ENCODE data around the gene ALX4.

Gene ALX4

DNA sequence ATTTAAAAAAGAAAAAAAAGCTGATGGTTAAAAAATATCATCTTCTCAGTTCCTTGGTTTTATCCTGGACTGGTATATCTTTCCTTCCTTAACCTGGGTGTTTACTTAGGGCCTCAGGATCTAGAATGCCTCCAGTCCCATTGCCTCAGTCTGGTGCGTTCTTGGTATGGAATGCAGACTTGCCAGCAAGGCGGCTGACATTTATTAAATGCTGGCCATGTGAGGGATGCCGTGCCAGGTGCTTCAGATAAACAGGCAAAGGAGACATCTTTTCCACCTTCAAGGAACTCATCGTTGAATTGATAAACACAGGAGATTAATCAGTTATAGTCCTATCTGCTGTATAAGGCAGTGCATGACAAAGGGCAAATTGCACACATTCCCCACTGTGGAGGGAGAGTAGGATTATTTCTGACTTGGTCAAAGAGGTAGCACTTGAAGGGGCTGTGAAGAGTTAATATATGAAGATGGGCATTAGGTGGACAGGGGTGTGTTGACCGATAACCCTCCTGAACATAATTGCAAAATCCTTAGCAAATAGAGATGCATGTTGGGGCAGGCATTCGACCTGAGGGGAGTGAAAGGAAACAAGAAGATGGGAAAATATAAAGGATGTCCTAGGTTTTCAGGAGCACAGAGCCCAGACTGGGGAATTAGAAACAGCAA is 54.4 kb downstream of the ALX4 start:
- Histone ChIP-seq H2BK12ac (ENCODE audit: low read length) (no peak overlapping the region), H3K36me3 (ENCODE audit: control insufficient read depth in 1 of 2, insufficient read depth in 2 of 2, low read length in 2 of 2) (no peaks in the 10 kb centered on the region), H3K4me3 (ENCODE audit: low read depth, low read length) (no peak overlapping the region), H2BK120ac (ENCODE audit: insufficient read depth, low read length, poor library complexity) (no peak overlapping the region), H3K79me1 (ENCODE audit: low read length) (no peaks in the 10 kb centered on the region), H3K4me1 (ENCODE audit: control insufficient read depth in 1 of 2, insufficient read depth in 2 of 2, low read length in 2 of 2) (no peaks in the 10 kb centered on the region), H4K91ac (ENCODE audit: low read depth, low read length) (no peak overlapping the region), H3K27me3 (ENCODE audit: insufficient read depth, low read length) (no peaks in the 10 kb centered on the region), H3K18ac (ENCODE audit: low read length) (no peak overlapping the region), H3K4ac (ENCODE audit: low read depth, low read length) (no peak overlapping the region), H3K27ac (ENCODE audit: low read depth, low read length) (no peak overlapping the region), H3K14ac (ENCODE audit: low read length) (no peak overlapping the region), H3K79me2 (ENCODE audit: control insufficient read depth, insufficient read depth, low read length, poor library complexity) (no peaks in the 10 kb centered on the region), H2BK5ac (ENCODE audit: low read depth, low read length, poor library complexity) (no peak overlapping the region), H4K12ac (ENCODE audit: low read depth, low read length) (no peak overlapping the region), H4K8ac (ENCODE audit: low read depth, low read length) (no peak overlapping the region), H3K23ac (ENCODE audit: low read length) (no peak overlapping the region), H3K4me2 (ENCODE audit: low read length) (no peak overlapping the region), H2AFZ (ENCODE audit: insufficient read depth, low read length, poor library complexity) (no peak overlapping the region), H3K9me3 (ENCODE audit: insufficient read depth, low read depth, low read length) (no peaks in the 10 kb centered on the region), H3K9ac (ENCODE audit: low read length) (no peak overlapping the region), H2AK5ac (ENCODE audit: low read length) (no peak overlapping the region)
- DNase-seq: peak; percentile 58 to 78
- WGBS (ENCODE audit: extremely low coverage, insufficient coverage, insufficient read length): no CpG with 5 or more reads among the region's 6 CpGs

DNA sequence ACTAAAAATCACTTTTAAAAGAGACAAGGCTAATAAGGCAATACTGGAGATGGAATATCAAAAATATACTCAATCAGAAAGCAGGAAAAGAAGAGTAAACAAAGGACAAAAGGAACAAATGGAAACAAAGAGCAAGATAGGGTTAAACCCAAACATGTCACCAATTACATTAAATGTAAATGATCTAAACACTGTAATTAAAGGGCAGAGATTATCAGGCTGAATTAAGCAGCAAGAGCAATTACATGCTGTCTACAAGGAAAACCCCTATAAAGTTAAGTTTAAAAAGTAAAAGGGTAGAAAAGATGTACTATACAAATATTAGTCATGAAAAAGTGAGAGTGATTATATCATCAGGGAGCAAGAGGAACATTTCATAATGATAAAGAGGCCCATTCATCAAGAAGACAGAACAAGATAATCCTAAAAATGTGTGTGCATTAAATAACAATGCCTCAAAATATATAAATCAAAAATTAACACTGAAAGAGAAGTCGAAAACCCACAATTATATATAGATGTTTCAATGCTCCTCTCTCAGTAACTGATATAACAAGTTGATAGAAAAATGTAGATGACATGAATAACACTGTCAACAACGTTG is 56.8 kb downstream of the ALX4 start:
- Histone ChIP-seq H3K9me3 (ENCODE audit: insufficient read depth, low read depth, low read length) (no peaks in the 10 kb centered on the region), H3K14ac (ENCODE audit: low read length) (no peak overlapping the region), H3K27ac (ENCODE audit: low read depth, low read length) (no peak overlapping the region), H2BK5ac (ENCODE audit: low read depth, low read length, poor library complexity) (no peak overlapping the region), H3K23ac (ENCODE audit: low read length) (no peak overlapping the region), H3K9ac (ENCODE audit: low read length) (no peak overlapping the region), H3K18ac (ENCODE audit: low read length) (no peak overlapping the region), H3K4me2 (ENCODE audit: low read length) (no peak overlapping the region), H2AFZ (ENCODE audit: insufficient read depth, low read length, poor library complexity) (no peak overlapping the region), H4K12ac (ENCODE audit: low read depth, low read length) (no peak overlapping the region), H3K4me1 (ENCODE audit: control insufficient read depth in 1 of 2, insufficient read depth in 2 of 2, low read length in 2 of 2) (no peaks in the 10 kb centered on the region), H2BK12ac (ENCODE audit: low read length) (no peak overlapping the region), H3K36me3 (ENCODE audit: control insufficient read depth in 1 of 2, insufficient read depth in 2 of 2, low read length in 2 of 2) (no peaks in the 10 kb centered on the region), H3K4me3 (ENCODE audit: low read depth, low read length) (no peak overlapping the region), H4K8ac (ENCODE audit: low read depth, low read length) (no peak overlapping the region), H3K79me1 (ENCODE audit: low read length) (no peaks in the 10 kb centered on the region), H3K27me3 (ENCODE audit: insufficient read depth, low read length) (no peaks in the 10 kb centered on the region), H2AK5ac (ENCODE audit: low read length) (no peak overlapping the region), H4K91ac (ENCODE audit: low read depth, low read length) (no peak overlapping the region), H3K79me2 (ENCODE audit: control insufficient read depth, insufficient read depth, low read length, poor library complexity) (no peaks in the 10 kb centered on the region), H3K4ac (ENCODE audit: low read depth, low read length) (no peak overlapping the region), H2BK120ac (ENCODE audit: insufficient read depth, low read length, poor library complexity) (no peak overlapping the region)
- DNase-seq: no peak
- WGBS (ENCODE audit: extremely low coverage, insufficient coverage, insufficient read length): no CpG with 5 or more reads among the region's 2 CpGs

DNA sequence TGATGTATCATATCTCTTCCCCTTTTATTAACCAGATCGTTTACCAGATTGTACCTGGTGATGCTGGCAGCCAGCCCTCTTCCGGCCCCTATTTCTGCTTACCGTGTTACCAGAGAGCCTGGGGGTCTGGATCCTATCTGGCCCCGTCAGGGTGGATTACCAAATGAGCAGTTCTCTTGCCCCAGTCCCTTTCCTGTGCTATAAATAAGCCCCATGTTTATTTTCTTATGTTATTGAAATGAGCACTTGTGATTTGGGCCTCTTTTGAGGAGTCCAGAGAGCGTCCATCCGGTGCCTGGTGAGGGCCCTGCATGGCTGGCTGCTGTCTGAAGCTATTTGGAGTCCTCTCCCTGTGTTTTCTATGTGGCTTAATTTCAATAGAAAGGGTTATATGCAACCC is 59.5 kb downstream of the ALX4 start:
- Histone ChIP-seq H2BK5ac (ENCODE audit: low read depth, low read length, poor library complexity) (no peak overlapping the region), H3K4ac (ENCODE audit: low read depth, low read length) (no peak overlapping the region), H3K14ac (ENCODE audit: low read length) (no peak overlapping the region), H2AFZ (ENCODE audit: insufficient read depth, low read length, poor library complexity) (no peak overlapping the region), H2AK5ac (ENCODE audit: low read length) (no peak overlapping the region), H3K79me1 (ENCODE audit: low read length) (no peaks in the 10 kb centered on the region), H3K23ac (ENCODE audit: low read length) (no peak overlapping the region), H4K8ac (ENCODE audit: low read depth, low read length) (no peak overlapping the region), H3K4me2 (ENCODE audit: low read length) (no peak overlapping the region), H3K79me2 (ENCODE audit: control insufficient read depth, insufficient read depth, low read length, poor library complexity) (no peaks in the 10 kb centered on the region), H3K27me3 (ENCODE audit: insufficient read depth, low read length) (no peaks in the 10 kb centered on the region), H2BK12ac (ENCODE audit: low read length) (no peak overlapping the region), H3K18ac (ENCODE audit: low read length) (no peak overlapping the region), H3K36me3 (ENCODE audit: control insufficient read depth in 1 of 2, insufficient read depth in 2 of 2, low read length in 2 of 2) (no peaks in the 10 kb centered on the region), H3K9ac (ENCODE audit: low read length) (no peak overlapping the region), H4K91ac (ENCODE audit: low read depth, low read length) (no peak overlapping the region), H2BK120ac (ENCODE audit: insufficient read depth, low read length, poor library complexity) (no peak overlapping the region), H3K27ac (ENCODE audit: low read depth, low read length) (no peak overlapping the region), H3K4me3 (ENCODE audit: low read depth, low read length) (no peak overlapping the region), H4K12ac (ENCODE audit: low read depth, low read length) (no peak overlapping the region), H3K4me1 (ENCODE audit: control insufficient read depth in 1 of 2, insufficient read depth in 2 of 2, low read length in 2 of 2) (no peaks in the 10 kb centered on the region), H3K9me3 (ENCODE audit: insufficient read depth, low read depth, low read length) (no peaks in the 10 kb centered on the region)
- DNase-seq: no peak
- no CpG with 5 or more reads among the region's 6 CpGs for WGBS (ENCODE audit: extremely low coverage, insufficient coverage, insufficient read length)

DNA sequence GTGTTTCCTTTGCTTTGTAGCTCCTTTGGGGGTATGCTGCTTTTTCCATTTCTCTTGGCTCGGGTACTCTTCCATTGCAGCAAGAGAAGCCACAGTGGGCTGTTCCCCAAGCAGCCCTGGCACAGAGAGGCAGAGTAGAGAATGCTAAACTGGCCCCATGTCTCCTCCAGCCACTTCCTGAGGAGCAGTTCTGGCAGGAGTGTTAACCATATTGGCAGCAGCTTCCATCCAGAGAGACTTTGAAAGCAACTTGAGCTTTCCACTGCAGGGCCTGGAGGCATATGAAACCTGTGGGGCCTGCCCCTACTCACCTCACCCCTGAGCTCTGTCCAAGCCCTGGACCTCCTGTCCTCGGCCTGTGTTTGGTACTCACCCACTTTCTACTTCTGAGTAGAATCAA is 61.8 kb downstream of the ALX4 start:
- no peak for DNase-seq
- no peak overlapping the region for H3K4me3 ChIP-seq (ENCODE audit: low read depth, low read length)
- no peak overlapping the region for H3K23ac ChIP-seq (ENCODE audit: low read length)
- H3K4me2 ChIP-seq (ENCODE audit: low read length): no peak overlapping the region
- H2BK12ac ChIP-seq (ENCODE audit: low read length): no peak overlapping the region
- WGBS (ENCODE audit: extremely low coverage, insufficient coverage, insufficient read length): no CpG with 5 or more reads among the region's 2 CpGs
- H4K8ac ChIP-seq (ENCODE audit: low read depth, low read length): no peak overlapping the region
- H3K14ac ChIP-seq (ENCODE audit: low read length): no peak overlapping the region
- no peaks in the 10 kb centered on the region for H3K27me3 ChIP-seq (ENCODE audit: insufficient read depth, low read length)
- H3K9ac ChIP-seq (ENCODE audit: low read length): no peak overlapping the region
- no peak overlapping the region for H2BK120ac ChIP-seq (ENCODE audit: insufficient read depth, low read length, poor library complexity)
- H3K9me3 ChIP-seq (ENCODE audit: insufficient read depth, low read depth, low read length): no peaks in the 10 kb centered on the region
- H3K79me2 ChIP-seq (ENCODE audit: control insufficient read depth, insufficient read depth, low read length, poor library complexity): peaks cover 2% of the 10 kb centered on the region
- H4K91ac ChIP-seq (ENCODE audit: low read depth, low read length): no peak overlapping the region
- H2BK5ac ChIP-seq (ENCODE audit: low read depth, low read length, poor library complexity): no peak overlapping the region
- H3K4ac ChIP-seq (ENCODE audit: low read depth, low read length): no peak overlapping the region
- no peak overlapping the region for H4K12ac ChIP-seq (ENCODE audit: low read depth, low read length)
- no peak overlapping the region for H3K18ac ChIP-seq (ENCODE audit: low read length)
- no peak overlapping the region for H2AK5ac ChIP-seq (ENCODE audit: low read length)
- peaks cover 9 to 14% of the 10 kb centered on the region in 2 experiments for H3K4me1 ChIP-seq (ENCODE audit: control insufficient read depth in 1 of 2, insufficient read depth in 2 of 2, low read length in 2 of 2)
- H3K36me3 ChIP-seq (ENCODE audit: control insufficient read depth in 1 of 2, insufficient read depth in 2 of 2, low read length in 2 of 2): no peaks in the 10 kb centered on the region
- no peak overlapping the region for H3K27ac ChIP-seq (ENCODE audit: low read depth, low read length)
- peaks cover 5% of the 10 kb centered on the region for H3K79me1 ChIP-seq (ENCODE audit: low read length)
- no peak overlapping the region for H2AFZ ChIP-seq (ENCODE audit: insufficient read depth, low read length, poor library complexity)
